ENCODE data around the gene DESI1.

GRCh38 chr22:41584881-41585280 is 36.0 kb downstream of the DESI1 start:
- TF ChIP-seq CTCF (IDR thresholded peaks at IDR 0.05) = no peak
- TF ChIP-seq POLR2A (IDR thresholded peaks at IDR 0.05) = no peak

All from thyroid gland (tissue), 4 donors.